ENCODE data around the gene AUH.
"Not testable (repeated sequence)": the region's sequence is repeated elsewhere in the genome, so short reads cannot be mapped to it uniquely, and the experiment has no call there.

The AUH gene

DNA sequence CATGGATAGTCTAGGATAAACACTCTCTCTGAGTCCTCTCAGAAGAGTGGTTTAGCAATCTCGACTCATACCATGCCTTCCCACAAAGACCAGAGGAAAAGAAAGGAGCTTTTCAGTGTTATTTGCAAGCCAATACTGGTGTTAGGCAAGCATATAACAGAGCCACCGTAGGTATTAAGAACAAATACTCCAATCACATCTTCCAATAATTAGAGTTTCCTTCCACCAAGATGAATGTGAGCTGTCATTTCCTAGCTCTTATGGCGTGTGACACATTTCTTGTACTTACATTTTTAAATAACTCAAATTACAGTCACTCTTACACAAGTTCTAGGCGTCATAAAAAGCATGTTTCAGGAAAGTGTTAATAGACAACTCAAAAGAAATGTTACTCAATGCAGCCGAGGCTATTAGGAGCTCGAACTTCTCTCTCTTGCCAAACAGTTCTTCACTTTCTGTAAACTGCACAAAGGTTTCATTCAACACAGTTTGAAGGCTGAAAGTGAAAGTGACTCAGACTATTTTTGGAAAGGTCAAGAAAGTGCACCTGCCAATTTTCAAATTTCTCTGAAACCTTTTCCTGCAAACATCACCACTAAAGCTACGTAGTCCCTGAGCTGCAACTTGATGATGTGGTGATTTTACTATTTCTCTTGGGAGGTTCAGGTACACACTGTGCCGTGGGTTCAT lies 153.8 kb downstream of the AUH start:
- peak; percentile 52 for DNase-seq (ENCODE audit: low spot score)

DNA sequence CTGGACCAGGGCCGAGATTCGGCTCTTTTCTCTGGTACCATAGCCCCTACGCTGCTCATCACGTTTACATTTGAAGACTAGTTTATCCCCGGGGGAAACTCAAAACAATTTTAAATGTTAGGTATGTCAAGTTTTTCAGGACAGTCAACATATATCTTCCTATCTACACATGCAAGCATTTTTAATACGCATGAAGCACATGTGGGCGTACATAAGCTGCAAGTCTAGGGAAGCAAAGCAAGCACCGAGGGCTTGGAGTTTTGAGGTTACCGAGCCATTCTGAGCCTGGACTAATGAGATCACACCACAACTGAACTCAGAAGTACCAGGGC lies 154.4 kb downstream of the AUH start:
- no peak for DNase-seq (ENCODE audit: low spot score)

- no peak for DNase-seq (ENCODE audit: low spot score)
Measured at GRCh38 chr9:91206806-91207205, 154.9 kb downstream of the AUH start.

- no peak for DNase-seq (ENCODE audit: low spot score)
Measured at GRCh38 chr9:91202736-91203283, 158.9 kb downstream of the AUH start.

DNA sequence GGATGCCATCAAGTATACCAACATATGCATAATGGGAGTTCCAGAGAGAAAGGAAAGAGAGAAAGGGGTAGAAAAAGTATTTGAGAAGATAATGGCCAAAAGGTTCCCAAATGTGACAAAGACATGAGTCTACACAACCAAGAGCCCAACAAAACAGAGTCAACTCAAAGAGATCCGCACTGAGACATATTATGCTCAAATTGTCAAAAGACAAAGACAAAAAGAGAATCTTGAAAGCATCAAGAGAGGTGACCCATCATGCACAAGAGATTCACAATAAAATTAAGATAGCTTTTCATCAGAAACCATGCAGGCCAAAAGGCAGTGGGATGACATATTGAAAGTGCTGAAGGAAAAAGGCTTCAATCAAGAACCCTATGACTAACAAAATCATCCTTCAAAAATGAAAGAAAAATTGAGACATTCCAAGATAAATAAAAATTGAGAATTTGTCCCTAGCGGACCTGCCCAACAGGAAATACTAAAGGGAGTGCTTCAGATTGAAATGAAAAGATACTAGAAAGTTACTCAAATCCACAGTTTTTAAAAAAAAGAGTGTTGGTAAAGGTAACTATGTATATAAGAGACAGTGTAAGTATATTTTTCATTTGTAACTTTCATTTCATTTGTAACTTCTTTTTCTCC lies 160.9 kb downstream of the AUH start:
- no peak for DNase-seq (ENCODE audit: low spot score)

DNA sequence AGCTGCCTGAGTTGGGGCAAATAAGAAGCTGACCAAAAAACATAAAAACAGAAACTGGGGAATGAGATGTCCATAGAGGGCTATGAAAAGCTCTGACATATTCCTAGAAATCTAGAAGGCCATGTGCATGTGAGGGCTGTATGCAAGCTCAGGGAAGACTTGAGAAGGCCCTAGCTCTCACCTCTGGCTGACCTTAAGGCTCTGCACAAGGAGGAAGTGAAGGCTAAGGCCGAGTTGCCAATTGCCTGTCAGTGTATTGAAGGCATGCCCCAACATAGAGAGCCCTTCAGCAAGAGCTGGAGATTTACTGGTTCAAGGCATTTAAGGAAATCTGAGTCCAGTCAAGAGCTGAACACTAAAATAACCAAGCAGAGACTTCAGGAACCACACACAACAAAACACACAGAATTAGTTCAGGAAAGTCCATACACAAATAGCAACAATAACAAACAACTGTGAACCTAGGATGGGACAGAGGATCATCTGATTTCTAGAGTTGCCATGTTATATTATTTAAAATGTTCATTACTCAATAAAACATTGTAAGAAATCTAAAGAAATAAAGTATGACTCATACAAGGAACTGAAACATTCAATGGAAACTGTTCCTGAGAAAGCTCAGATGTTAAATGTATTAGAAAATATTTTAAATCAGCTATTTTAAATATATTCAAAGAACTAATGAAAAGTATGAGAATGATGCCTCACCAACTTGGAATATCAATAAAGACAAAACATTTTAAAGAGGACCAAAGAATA lies 161.8 kb downstream of the AUH start:
- DNase-seq (ENCODE audit: low spot score) = no peak

GRCh38 chr9:91198881-91199280 lies 162.8 kb downstream of the AUH start:
- DNase-seq (ENCODE audit: low spot score) = not testable (repeated sequence)

DNA sequence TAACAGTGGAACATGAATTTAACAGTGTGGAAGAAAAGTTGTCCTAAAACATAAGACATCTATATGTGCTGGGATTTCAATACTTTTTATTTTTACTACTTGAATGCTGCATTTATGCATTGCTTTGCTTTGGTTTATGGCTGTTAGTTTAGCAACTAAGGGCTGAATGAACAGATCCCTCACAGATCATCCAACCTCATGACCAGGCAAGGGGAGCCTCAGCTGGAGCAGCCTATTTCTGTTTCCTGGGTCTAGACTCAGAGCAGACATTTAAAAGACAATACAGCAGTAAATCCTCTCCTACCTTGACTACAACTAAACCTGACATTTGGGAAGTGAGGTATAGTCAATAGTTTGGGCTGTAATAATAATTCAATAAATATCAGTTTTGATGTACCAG lies 163.3 kb downstream of the AUH start:
- DNase-seq (ENCODE audit: low spot score) = no peak

- DNase-seq (ENCODE audit: low spot score) = peak; percentile 86
Measured at GRCh38 chr9:91197232-91198181, 164.2 kb downstream of the AUH start.

DNA sequence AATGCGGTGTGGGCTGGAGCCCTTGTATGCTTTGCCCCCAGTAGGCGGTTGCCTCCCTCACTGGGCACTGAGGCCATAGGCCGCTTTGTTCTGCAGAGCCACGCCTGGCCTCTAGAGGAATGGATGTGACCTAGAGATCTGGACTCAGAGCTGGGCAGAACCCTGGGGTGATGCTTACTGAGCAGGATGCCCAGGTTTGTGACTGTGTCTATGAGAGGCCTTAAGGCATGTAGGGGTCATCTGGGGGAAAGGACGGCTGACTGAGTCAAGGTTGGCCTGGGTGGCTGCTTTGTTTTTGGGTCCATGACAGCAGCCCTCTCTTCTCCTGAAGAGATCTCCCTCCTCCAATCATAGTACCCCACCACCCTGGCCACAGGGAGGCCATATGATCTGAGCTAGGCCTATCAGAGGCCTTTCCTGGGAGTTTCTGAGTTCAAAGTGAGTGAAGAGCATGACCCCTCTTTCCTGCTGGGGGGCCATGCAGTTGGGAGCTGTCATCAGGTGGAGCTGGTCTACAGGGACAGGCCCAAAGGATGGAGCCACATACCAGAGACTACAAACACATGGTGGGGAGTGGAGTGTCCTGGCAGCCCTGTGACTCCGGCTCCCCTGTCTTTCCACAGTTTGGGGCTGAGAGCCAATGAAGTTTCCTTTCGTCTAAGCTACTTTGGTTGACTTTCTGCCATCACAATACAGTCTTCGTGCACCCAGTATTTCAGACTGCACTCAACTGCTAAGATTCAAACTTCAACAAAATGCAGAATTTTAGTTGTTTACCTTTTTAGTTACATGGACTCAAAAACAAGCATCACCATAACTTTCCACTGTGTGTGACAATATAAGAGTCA lies 165.4 kb downstream of the AUH start:
- no peak for DNase-seq (ENCODE audit: low spot score)

DNA sequence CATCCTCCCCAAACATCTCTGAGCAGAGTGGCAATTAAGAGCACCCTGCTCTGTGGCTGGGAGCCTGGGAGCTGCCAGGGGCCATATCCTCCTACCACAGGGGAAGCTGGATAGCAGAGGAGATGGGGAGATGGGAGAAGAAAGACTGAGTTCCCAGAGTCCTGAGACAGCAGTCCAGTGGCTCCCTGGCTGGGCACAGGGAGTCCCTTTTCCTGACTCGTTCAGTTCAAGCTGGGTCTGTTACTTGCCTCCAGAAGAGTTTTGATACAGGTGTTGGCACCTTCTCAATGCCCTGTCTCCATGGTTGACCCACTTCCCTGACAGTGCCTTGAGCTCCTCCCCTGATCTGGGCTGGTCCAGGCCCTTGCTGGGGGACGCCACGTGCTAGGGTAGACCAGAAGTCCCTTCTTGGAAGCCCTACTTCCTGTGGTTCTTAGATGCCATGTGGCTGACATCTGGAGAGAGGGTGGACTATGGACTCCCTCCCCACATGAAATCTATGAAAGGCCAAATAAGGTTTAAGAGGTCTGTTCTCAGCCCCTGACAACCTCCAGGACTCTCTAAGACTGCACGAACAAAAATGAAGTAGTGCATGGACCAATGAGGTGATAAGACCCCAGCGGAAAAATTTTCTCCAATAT lies 166.2 kb downstream of the AUH start:
- no peak for DNase-seq (ENCODE audit: low spot score)

- DNase-seq (ENCODE audit: low spot score) = peak; percentile 84
Measured at GRCh38 chr9:91193658-91194391, 167.9 kb downstream of the AUH start.

DNA sequence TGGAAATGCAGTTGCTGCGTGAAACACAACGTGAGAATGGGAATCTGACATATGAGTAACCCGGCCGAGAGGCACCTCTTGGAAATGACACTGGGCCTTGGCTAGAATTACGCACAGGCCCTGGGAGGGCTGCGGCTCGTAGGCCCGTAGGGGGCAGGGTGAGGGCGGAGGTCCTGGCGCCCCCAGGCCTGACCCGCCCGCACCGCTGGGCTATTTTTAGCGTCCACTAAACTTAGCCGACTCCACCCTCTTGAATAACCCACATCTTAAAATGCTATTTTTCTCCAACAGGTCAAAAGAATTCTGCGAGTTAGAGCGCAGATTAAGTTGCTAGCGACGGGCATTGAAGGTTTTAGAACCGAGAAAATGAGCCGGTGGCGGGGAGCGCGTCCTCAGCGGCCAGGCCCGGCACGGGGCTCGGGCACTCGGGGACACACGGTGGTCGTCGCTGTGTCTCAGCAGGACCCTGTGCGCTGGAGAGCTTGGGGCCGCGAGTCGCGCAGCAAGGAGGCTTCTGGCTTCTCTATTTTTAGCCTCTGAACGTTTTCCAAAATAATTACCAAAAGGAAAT lies 168.5 kb downstream of the AUH start:
- DNase-seq (ENCODE audit: low spot score) = peak; percentile 94

- DNase-seq (ENCODE audit: low spot score) = no peak
Measured at GRCh38 chr9:91192381-91193086, 169.2 kb downstream of the AUH start.

GRCh38 chr9:91191411-91192380 lies 170.0 kb downstream of the AUH start:
- DNase-seq (ENCODE audit: low spot score) = no peak

GRCh38 chr9:91190062-91190461 lies 171.7 kb downstream of the AUH start:
- DNase-seq (ENCODE audit: low spot score) = no peak

Data from AG20443 (cell line).